ENCODE measurements around the gene CDON. TPM values are rescaled to one million over a fixed set of nuclear protein-coding genes. Genes with fewer than 3 reads are reported as not detected.

The CDON gene
- polyA plus RNA-seq, 1 of the 3 experiments (the other 2 are of a cell fraction) = 3.7 TPM

GRCh38 chr11:125952973-125953372 lies 109.7 kb downstream of the CDON start:
- ChIA-PET POLR2A (no interaction called here), CTCF (interaction anchor here (1.0 to 1.5 kb wide), 4 partner anchors 28 to 245 kb away, joined by 3 to 6 read pairs (median 3); no protein-coding TSS in a partner anchor)
- Histone ChIP-seq H3K79me2 (ENCODE audit: insufficient read depth) (no peaks in the 10 kb centered on the region), H4K20me1 (ENCODE audit: insufficient read depth) (no peaks in the 10 kb centered on the region), H3K27me3 (ENCODE audit: insufficient read depth) (no peaks in the 10 kb centered on the region), H3K4me2 (no peak overlapping the region), H2AFZ (ENCODE audit: low read depth) (no peak overlapping the region), H3F3A (replicated peaks; ENCODE audit: insufficient read depth) (no peaks in the 10 kb centered on the region), H3K36me3 (replicated peaks in 1 of 2; ENCODE audit: control insufficient read depth in 1 of 2, insufficient read depth in 2 of 2, low read length in 1 of 2) (peaks cover 0 to 3% of the 10 kb centered on the region in 2 experiments), H3K27ac (ENCODE audit: low read depth in 2 of 2, low read length in 1 of 2) (peak overlapping the region in 1 of 2 experiments; percentile 62; a peak in 2 of 4 replicates), H3K9ac (no peak overlapping the region), H3K9me2 (no peaks in the 10 kb centered on the region), H3K9me3 (no peaks in the 10 kb centered on the region), H3K4me3 (ENCODE audit: low read depth in 2 of 2, low read length in 1 of 2) (no peak overlapping the region), H3K4me1 (ENCODE audit: control insufficient read depth in 1 of 2, insufficient read depth in 2 of 2, low read depth in 1 of 2, low read length in 1 of 2) (peaks cover 0 to 51% of the 10 kb centered on the region in 2 experiments; a peak in 2 of 4 replicates)
- TF ChIP-seq GATA2 (CRISPR knock-in tag; IDR thresholded peaks at IDR 0.05) = peak; percentile 61
- no peak for TF ChIP-seq POLR2AphosphoS5 (IDR thresholded peaks at IDR 0.05; ENCODE audit: low read depth, low read length)
- WGBS (ENCODE audit: low lambda C conversion rate) = 69% methylated on average over 7 of the region's 7 CpGs
- DNase-seq = peak; percentile 56

- no peak for DNase-seq
- Histone ChIP-seq H4K20me1 (ENCODE audit: insufficient read depth) (no peaks in the 10 kb centered on the region), H3K36me3 (replicated peaks in 1 of 2; ENCODE audit: control insufficient read depth in 1 of 2, insufficient read depth in 2 of 2, low read length in 1 of 2) (peaks cover 0 to 3% of the 10 kb centered on the region in 2 experiments), H3K79me2 (ENCODE audit: insufficient read depth) (no peaks in the 10 kb centered on the region), H2AFZ (ENCODE audit: low read depth) (no peak overlapping the region), H3F3A (replicated peaks; ENCODE audit: insufficient read depth) (no peaks in the 10 kb centered on the region), H3K4me1 (ENCODE audit: control insufficient read depth in 1 of 2, insufficient read depth in 2 of 2, low read depth in 1 of 2, low read length in 1 of 2) (peaks cover 0 to 51% of the 10 kb centered on the region in 2 experiments; a peak in 2 of 4 replicates), H3K9me3 (no peaks in the 10 kb centered on the region), H3K9me2 (no peaks in the 10 kb centered on the region), H3K9ac (no peak overlapping the region), H3K27me3 (ENCODE audit: insufficient read depth) (no peaks in the 10 kb centered on the region), H3K4me3 (ENCODE audit: low read depth in 2 of 2, low read length in 1 of 2) (no peak overlapping the region), H3K4me2 (no peak overlapping the region), H3K27ac (ENCODE audit: low read depth in 2 of 2, low read length in 1 of 2) (peak overlapping the region in 1 of 2 experiments; percentile 62; a peak in 2 of 4 replicates)
- ChIA-PET CTCF (interaction anchor here (1.1 to 2.3 kb wide), 5 partner anchors 17 to 246 kb away, joined by 3 to 13 read pairs (median 4); no protein-coding TSS in a partner anchor), POLR2A (no interaction called here)
- 88% methylated on average over 2 of the region's 2 CpGs for WGBS (ENCODE audit: low lambda C conversion rate)
- TF ChIP-seq RFX5 (IDR thresholded peaks at IDR 0.05; ENCODE audit: low read length) = no peak
- TF ChIP-seq MXI1 (IDR thresholded peaks at IDR 0.05; ENCODE audit: low read depth, low read length) = no peak
- no peak for TF ChIP-seq YY1 (IDR thresholded peaks at IDR 0.05; ENCODE audit: low read depth)
- no peak for TF ChIP-seq USF1 (IDR thresholded peaks at IDR 0.05; ENCODE audit: borderline replicate concordance, low read depth)
- TF ChIP-seq PBX3 (IDR thresholded peaks at IDR 0.05) = no peak
- no peak for TF ChIP-seq FOXJ3 (CRISPR knock-in tag; IDR thresholded peaks at IDR 0.05)
- no peak for TF ChIP-seq EP300 (IDR thresholded peaks at IDR 0.05; ENCODE audit: borderline replicate concordance in 1 of 2, low read depth in 1 of 2, low read length in 1 of 2)
- TF ChIP-seq ZBTB33 (IDR thresholded peaks at IDR 0.05; ENCODE audit: borderline replicate concordance, low read depth) = no peak
- no peak for TF ChIP-seq MAX (IDR thresholded peaks at IDR 0.05; ENCODE audit: low read depth)
- TF ChIP-seq REST (IDR thresholded peaks at IDR 0.05; ENCODE audit: low read depth, low read length) = no peak
- TF ChIP-seq RXRA (IDR thresholded peaks at IDR 0.05; ENCODE audit: borderline replicate concordance, low read depth) = no peak
- TF ChIP-seq GABPA (IDR thresholded peaks at IDR 0.05; ENCODE audit: low read depth) = no peak
- no peak for TF ChIP-seq TEAD4 (IDR thresholded peaks at IDR 0.05; ENCODE audit: borderline replicate concordance, insufficient read depth)
- TF ChIP-seq IRF3 (IDR thresholded peaks at IDR 0.05; ENCODE audit: low read depth, low read length) = no peak
- TF ChIP-seq NFIC (IDR thresholded peaks at IDR 0.05; ENCODE audit: borderline replicate concordance) = no peak
- TF ChIP-seq TAF1 (IDR thresholded peaks at IDR 0.05; ENCODE audit: borderline replicate concordance, low read depth, low read length) = no peak
These were observed 110.1 kb downstream of the CDON start for GRCh38 chr11:125952559-125952958.
